ENCODE measurements around the gene TRPM8. TPM values are rescaled to one million over a fixed set of nuclear protein-coding genes. Genes with fewer than 3 reads are reported as not detected.

TRPM8 gene
- polyA plus RNA-seq, 1 donor (not counting 4 experiments of a cell fraction or from before 2014, with no cell fraction given): 0.04 TPM

GRCh38 chr2:233944269-233944668 lies 27.1 kb downstream of the TRPM8 start:
- no peak overlapping the region for H3K27ac ChIP-seq (ENCODE audit: control insufficient read depth, insufficient read depth, low read length)
- H3K36me3 ChIP-seq (ENCODE audit: control insufficient read depth in 2 of 2, extremely low read depth in 1 of 2, insufficient read depth in 2 of 2, low read length in 2 of 2): no peaks in the 10 kb centered on the region
- no peak overlapping the region for H3K9ac ChIP-seq (ENCODE audit: control insufficient read depth, extremely low read depth, insufficient read depth, low read length)
- DNase-seq (ENCODE audit: low read depth, low spot score) (no peak), FAIRE-seq (no peak)
- H3K9me1 ChIP-seq (ENCODE audit: control insufficient read depth, extremely low read depth, insufficient read depth, low read length): no peaks in the 10 kb centered on the region
- no peaks in the 10 kb centered on the region for H3K9me3 ChIP-seq (ENCODE audit: control insufficient read depth, low read depth, low read length)
- no peak overlapping the region for H2AFZ ChIP-seq (ENCODE audit: control insufficient read depth, low read length)
- H3K27me3 ChIP-seq (ENCODE audit: control insufficient read depth, extremely low read depth, insufficient read depth, low read length): peaks cover 10% of the 10 kb centered on the region
- no peaks in the 10 kb centered on the region for H3K4me1 ChIP-seq (ENCODE audit: control insufficient read depth, extremely low read depth, insufficient read depth, low read length)
- dilution Hi-C loops (cut with MboI; ENCODE audit: extremely low pct_ligation_motif_present, low sequenced_read_pairs): no loop called here
- H3K4me2 ChIP-seq (ENCODE audit: control insufficient read depth, extremely low read depth, insufficient read depth, low read depth, low read length): no peak overlapping the region
- no peak for TF ChIP-seq CTCF (optimal IDR thresholded peaks at IDR 0.05 in 1 of 3, IDR thresholded peaks at IDR 0.05 in 1 of 3, conservative IDR thresholded peaks at IDR 0.05 in 1 of 3; ENCODE audit: extremely low read depth in 1 of 3, insufficient read depth in 2 of 3, low read length in 3 of 3)
- H3K79me2 ChIP-seq (ENCODE audit: control insufficient read depth, insufficient read depth, low read length): no peaks in the 10 kb centered on the region
- H3K4me3 ChIP-seq (ENCODE audit: control insufficient read depth in 2 of 3, extremely low read depth in 1 of 3, insufficient read depth in 2 of 3, low read depth in 1 of 3, low read length in 3 of 3): no peak overlapping the region
- H4K20me1 ChIP-seq (ENCODE audit: control insufficient read depth, extremely low read depth, insufficient read depth, low read length): no peaks in the 10 kb centered on the region

GRCh38 chr2:233944722-233945121 lies 27.5 kb downstream of the TRPM8 start:
- peaks cover 5% of the 10 kb centered on the region for H3K27me3 ChIP-seq (ENCODE audit: control insufficient read depth, extremely low read depth, insufficient read depth, low read length)
- H3K27ac ChIP-seq (ENCODE audit: control insufficient read depth, insufficient read depth, low read length): no peak overlapping the region
- no peak overlapping the region for H2AFZ ChIP-seq (ENCODE audit: control insufficient read depth, low read length)
- FAIRE-seq (no peak), DNase-seq (ENCODE audit: low read depth, low spot score) (no peak)
- TF ChIP-seq EZH2 (IDR thresholded peaks at IDR 0.05; ENCODE audit: low read length): no peak
- TF ChIP-seq CTCF (optimal IDR thresholded peaks at IDR 0.05 in 1 of 3, IDR thresholded peaks at IDR 0.05 in 1 of 3, conservative IDR thresholded peaks at IDR 0.05 in 1 of 3; ENCODE audit: extremely low read depth in 1 of 3, insufficient read depth in 2 of 3, low read length in 3 of 3): no peak
- H3K4me1 ChIP-seq (ENCODE audit: control insufficient read depth, extremely low read depth, insufficient read depth, low read length): no peaks in the 10 kb centered on the region
- dilution Hi-C loops (cut with MboI; ENCODE audit: extremely low pct_ligation_motif_present, low sequenced_read_pairs): no loop called here
- H3K9me3 ChIP-seq (ENCODE audit: control insufficient read depth, low read depth, low read length): no peaks in the 10 kb centered on the region
- H3K36me3 ChIP-seq (ENCODE audit: control insufficient read depth in 2 of 2, extremely low read depth in 1 of 2, insufficient read depth in 2 of 2, low read length in 2 of 2): no peaks in the 10 kb centered on the region
- no peak overlapping the region for H3K9ac ChIP-seq (ENCODE audit: control insufficient read depth, extremely low read depth, insufficient read depth, low read length)
- no peaks in the 10 kb centered on the region for H3K9me1 ChIP-seq (ENCODE audit: control insufficient read depth, extremely low read depth, insufficient read depth, low read length)
- H3K4me3 ChIP-seq (ENCODE audit: control insufficient read depth in 2 of 3, extremely low read depth in 1 of 3, insufficient read depth in 2 of 3, low read depth in 1 of 3, low read length in 3 of 3): no peak overlapping the region
- no peaks in the 10 kb centered on the region for H4K20me1 ChIP-seq (ENCODE audit: control insufficient read depth, extremely low read depth, insufficient read depth, low read length)
- no peak overlapping the region for H3K4me2 ChIP-seq (ENCODE audit: control insufficient read depth, extremely low read depth, insufficient read depth, low read depth, low read length)
- no peaks in the 10 kb centered on the region for H3K79me2 ChIP-seq (ENCODE audit: control insufficient read depth, insufficient read depth, low read length)

All from keratinocyte (primary cell).